Stimulated activated CD8-positive, alpha-beta memory T cell treated with anti-CD3 and anti-CD28 coated beads, Interleukin-7, amount 100 ng/mL, for 1 hour (primary cell): ENCODE measurements around the gene CLGN.
"Not testable (repeated sequence)": the region's sequence is repeated elsewhere in the genome, so short reads cannot be mapped to it uniquely, and the experiment has no call there.

ENCODE experiments used
- DNase-seq, 2 donors: peaks; one replicate each; pipeline ENCODE4 v3.0.0-alpha.2; 2020; ENCODE audit warnings: low read depth in 2 of 2

The CLGN gene, protein sequence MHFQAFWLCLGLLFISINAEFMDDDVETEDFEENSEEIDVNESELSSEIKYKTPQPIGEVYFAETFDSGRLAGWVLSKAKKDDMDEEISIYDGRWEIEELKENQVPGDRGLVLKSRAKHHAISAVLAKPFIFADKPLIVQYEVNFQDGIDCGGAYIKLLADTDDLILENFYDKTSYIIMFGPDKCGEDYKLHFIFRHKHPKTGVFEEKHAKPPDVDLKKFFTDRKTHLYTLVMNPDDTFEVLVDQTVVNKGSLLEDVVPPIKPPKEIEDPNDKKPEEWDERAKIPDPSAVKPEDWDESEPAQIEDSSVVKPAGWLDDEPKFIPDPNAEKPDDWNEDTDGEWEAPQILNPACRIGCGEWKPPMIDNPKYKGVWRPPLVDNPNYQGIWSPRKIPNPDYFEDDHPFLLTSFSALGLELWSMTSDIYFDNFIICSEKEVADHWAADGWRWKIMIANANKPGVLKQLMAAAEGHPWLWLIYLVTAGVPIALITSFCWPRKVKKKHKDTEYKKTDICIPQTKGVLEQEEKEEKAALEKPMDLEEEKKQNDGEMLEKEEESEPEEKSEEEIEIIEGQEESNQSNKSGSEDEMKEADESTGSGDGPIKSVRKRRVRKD

DNA sequence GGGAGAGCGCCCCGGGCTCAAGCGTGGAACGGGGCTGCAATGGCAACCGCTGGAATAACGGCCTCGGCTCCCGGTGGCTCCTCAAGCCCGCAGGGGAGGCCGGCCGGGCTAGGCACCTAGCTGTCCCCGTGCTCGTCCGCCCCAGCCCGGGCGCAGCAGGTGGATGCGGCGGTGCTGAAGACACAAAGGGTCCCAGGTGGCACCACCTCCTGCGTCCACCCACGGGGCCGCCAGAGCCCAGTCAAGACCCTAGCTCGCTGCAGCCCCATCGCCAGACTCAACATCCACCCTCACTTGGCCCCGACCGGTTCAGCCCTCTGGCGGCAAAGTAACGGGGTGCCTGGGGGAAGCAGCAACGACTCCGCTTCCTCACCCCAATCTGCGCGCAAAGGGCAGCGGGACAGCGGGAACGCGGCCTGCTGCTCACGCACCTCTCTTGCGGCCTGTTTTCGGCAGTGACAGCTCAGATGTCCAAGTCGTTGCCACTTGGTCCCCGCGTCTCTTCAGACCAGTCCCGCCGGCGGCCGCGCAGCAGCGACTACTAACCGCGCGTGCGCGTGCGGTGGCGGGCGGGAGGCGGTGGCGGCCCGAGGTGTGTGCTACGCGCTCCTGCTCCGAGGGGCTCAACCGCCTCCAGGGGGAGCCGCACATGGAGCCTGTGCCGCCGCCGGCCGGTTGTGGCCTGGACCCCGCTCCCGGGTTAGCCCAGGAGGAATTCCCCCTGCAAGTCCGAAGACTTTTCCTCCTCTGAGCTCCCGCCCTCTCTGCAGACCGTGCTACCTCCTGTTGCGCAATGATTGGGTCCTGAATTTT is at the start of gene CLGN:
CLGN (minus strand) TSS at position 543 of the 813 bp plus-strand sequence. CDS start 14,570 bp downstream, outside the sequence.
- no peak for DNase-seq

DNA sequence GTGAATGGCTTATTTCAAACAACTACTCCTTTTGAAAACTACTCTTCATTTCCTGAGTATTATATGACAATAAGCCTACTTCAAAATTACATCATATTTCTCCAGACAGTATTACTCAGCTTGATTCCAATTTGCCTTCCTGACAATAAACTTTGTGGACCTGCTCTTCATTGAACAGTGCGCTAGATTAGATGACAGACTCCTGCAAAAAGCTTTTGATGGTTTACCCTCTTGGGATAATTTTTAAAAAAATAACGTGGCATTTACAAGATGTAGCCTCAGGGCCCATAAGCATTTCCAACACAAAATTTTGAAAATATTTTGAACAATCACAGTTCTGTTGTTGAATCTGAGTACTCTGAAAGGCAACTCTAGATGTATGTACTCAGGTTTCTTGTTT is 44.7 kb upstream of the CLGN start:
- DNase-seq: no peak

GRCh38 chr4:140469791-140470733 is 42.6 kb upstream of the CLGN start:
- no peak for DNase-seq

DNA sequence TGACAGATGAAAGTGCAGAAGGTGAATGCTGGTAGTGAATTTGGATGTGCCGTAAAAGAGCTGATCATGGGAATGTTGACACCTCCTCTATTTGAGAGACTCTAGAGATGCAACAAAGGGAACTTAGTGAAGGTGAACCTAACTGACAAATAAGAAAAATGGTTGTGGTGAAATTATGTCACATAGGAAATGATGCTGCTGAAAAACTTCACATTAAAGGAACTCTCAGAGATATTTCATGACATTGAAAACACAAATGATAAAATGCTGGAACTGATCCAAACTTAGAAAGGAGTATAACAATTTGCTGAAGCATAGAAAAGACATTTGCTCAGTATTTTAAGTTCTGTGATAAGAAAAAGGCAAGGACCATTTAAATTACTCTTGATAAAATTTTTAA is 38.7 kb upstream of the CLGN start:
- DNase-seq: no peak

DNA sequence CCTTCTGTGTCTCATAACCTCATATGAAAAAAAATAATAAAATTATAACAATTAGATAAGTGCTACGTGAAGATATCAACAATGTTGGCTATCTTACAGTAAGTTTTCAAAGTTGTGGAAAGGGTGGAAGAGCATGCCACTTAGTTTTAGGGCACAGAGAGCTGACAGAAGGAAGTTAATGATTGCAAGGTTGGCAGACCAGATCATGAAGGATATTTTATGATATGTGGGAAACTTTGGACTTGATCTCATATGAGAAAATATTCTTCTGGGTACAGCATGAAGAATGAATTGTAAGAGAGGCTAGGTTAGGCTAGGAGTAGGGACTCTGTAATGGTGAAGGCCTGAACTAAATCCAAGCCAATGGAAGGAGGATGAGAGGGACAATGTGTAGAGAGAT is 36.2 kb upstream of the CLGN start:
- no peak for DNase-seq

- DNase-seq: no peak
Measured at GRCh38 chr4:140463182-140463581, 35.7 kb upstream of the CLGN start.

DNA sequence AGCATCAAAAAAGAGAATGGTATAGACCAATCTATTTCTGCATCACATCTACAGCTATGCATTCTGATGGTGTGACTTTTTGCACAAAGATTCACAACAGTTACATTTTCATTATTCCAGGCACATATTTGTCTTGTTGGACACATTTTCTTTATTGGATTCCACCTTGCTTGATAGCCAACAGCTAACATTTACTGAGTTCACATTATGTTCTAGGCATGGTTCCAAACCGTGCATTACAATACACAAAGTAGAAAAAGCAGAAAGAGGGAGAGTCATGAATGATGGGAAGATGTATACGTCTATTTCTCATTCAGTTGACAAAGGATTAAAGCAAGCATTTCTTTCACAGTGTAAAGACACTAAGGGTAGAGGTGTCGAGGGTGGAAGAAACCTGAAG is 22.9 kb upstream of the CLGN start:
- no peak for DNase-seq

GRCh38 chr4:140448830-140449229 is 21.4 kb upstream of the CLGN start:
- no peak for DNase-seq

GRCh38 chr4:140448162-140448561 is 20.7 kb upstream of the CLGN start:
- DNase-seq: no peak

DNA sequence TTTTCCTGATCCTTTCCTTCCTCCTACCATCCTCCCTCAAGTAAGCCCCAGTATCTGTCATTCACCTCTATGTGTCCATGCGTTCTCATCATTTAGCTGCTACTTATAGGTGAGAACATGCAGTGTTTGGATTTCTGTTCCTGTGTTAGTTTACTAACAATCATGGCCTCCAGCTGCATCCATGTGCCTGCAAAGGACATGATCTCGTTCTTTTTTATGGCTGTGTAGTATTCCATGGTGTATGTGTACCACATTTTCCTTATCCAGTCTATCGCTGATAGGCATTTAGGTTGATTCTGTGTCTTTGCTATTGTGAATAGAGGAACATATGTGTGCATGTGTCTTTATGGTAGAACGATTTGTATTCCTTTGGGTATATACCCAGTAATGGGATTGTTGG is 16.9 kb upstream of the CLGN start:
- not testable (repeated sequence) for DNase-seq

- DNase-seq: no peak
Measured at GRCh38 chr4:140439644-140440142, 12.2 kb upstream of the CLGN start.

DNA sequence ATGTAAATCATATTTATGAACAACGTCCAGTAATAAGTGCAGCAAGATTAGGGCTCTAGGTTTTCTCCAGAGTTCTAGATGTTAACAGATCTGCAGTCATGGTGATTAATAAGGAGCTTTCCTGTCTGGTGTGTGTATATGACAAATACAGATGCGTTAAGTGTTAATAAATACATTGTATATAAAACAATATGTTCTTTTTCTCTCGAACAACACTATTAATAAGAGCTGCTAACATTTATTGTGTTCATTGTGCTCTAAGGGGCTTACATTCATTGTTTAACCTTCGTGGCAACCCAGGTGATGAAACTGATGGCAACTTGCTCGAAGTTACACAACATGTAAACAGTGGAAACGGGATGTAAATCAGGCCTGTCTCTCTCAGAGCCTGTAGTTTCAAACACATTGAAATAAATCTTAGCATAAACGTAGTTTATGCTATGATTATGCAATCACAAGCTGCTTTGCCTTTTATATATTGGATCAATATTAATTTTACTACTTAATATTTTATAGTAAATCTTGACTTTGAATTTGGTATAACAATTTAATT is 547 bp upstream of the CLGN start:
- no peak for DNase-seq

DNA sequence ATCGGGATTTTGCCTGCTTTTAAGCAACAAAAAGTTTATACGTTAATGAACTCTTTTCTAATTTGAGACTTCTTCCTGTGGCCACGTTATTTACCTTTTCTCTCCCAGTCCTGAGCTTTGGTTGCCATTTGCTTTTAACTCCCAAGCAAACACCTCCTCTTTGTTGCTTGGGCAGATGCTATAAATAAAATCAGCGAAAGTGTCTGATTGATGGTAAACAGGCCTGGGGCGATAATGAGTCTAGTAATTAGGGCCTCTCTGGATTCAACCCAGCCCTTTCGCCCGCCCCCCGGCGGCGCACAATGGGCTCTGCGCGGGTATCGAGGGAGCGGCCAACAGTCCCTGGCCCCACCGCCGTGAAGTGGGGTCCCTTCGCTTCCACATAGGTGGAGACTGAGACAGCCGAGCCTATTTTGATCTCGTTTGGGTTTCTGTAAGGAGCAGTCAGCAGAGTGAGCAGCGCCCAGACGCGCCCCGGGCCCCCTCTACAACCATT is 790 bp downstream of the CLGN start:
- DNase-seq: no peak

GRCh38 chr4:140423106-140423505 is 4.3 kb downstream of the CLGN start:
- no peak for DNase-seq

DNA sequence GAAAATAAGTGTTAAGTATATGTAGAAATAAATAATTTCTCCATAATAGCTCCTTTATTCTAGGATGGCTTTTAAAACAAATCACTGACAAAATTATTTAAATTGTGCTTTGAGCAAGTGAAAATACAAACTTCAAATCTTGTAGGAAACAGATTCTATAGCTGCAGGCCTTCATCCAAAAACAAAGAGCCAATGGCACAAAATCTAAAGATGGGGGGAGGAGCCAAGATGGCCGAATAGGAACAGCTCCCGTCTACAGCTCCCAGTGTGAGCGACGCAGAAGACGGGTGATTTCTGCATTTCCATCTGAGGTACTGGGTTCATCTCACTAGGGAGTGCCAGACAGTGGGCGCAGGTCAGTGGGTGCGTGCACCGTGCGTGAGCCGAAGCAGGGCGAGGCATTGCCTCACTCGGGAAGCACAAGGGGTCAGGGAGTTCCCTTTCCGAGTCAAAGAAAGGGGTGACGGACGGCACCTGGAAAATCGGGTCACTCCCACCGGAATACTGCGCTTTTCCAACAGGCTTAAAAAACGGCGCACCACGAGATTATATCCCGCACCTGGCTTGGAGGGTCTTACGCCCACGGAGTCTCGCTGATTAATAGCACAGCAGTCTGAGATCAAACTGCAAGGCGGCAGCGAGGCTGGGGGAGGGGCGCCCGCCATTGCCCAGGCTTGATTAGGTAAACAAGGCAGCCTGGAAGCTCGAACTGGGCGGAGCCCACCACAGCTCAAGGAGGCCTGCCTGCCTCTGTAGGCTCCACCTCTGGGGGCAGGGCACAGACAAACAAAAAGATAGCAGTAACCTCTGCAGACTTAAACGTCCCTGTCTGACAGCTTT is 14.1 kb downstream of the CLGN start:
- not testable (repeated sequence) for DNase-seq

DNA sequence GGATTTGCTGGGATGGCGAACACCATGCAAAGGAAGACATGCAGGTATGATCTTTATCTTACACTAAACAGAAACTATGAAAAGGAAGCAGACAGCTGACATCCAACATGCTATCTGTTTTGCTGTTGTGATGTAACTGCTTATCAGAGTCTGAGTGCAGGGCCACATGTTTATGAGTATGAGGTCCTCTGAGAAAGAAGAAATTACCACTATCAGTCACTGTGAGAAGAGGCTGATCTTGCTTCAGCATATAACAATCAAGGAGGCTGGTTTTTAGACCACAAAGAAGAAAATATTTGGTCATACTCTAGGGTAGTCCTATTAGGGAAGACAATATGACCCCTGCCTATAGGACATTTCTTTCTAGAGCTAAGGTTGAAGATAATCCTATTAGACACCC is 18.5 kb downstream of the CLGN start:
- DNase-seq: no peak

GRCh38 chr4:140406292-140406691 is 21.2 kb downstream of the CLGN start:
- DNase-seq: no peak

- DNase-seq: no peak
Measured at GRCh38 chr4:140400111-140400510, 27.3 kb downstream of the CLGN start.

GRCh38 chr4:140395668-140396067 is 31.8 kb downstream of the CLGN start:
- DNase-seq: no peak

DNA sequence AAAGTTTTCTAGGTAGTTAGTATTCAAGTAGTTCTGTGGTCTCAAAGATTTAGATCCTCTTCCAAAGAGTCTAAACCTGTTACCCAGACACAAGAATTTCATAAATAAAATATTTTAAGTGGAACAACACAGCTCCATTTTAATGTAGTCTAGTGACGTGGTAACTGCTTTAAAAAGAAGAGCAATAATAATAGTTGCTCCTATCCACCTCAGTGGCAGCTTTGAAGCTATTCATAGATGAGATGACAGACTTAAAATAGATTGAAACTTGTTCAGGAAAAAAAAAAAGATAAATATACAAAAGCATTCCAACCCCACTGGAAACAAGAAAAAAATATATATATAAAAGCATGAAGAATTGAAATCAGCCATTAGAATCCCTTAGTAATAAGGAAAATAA is 39.4 kb downstream of the CLGN start:
- DNase-seq: no peak
